ENCODE data around the gene WDR72.

DNA sequence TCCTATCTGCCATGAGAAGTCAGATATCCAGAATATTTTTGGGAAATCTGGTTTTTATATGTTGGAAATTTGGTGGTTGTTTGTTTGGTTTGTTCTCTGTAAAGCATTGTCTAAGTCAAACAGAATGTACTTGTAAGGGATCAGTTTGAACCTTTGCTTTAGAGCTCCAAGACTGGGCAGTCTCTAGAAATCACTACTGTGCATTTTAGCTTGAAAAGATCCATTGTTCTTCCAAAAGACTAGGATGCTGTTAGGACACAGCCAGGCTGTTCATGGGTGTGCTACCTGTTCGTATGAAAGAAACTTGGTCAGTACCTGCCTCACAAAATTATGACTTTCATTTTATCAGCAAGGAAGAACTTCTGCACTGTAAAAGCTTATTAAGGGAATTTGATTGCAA, 182.6 kb downstream of the WDR72 start:
- no peak for TF ChIP-seq CTCF (IDR thresholded peaks at IDR 0.05)
- TF ChIP-seq POLR2AphosphoS5 (IDR thresholded peaks at IDR 0.05) = no peak
